ENCODE results near the gene PLCL2.

PLCL2 gene

DNA sequence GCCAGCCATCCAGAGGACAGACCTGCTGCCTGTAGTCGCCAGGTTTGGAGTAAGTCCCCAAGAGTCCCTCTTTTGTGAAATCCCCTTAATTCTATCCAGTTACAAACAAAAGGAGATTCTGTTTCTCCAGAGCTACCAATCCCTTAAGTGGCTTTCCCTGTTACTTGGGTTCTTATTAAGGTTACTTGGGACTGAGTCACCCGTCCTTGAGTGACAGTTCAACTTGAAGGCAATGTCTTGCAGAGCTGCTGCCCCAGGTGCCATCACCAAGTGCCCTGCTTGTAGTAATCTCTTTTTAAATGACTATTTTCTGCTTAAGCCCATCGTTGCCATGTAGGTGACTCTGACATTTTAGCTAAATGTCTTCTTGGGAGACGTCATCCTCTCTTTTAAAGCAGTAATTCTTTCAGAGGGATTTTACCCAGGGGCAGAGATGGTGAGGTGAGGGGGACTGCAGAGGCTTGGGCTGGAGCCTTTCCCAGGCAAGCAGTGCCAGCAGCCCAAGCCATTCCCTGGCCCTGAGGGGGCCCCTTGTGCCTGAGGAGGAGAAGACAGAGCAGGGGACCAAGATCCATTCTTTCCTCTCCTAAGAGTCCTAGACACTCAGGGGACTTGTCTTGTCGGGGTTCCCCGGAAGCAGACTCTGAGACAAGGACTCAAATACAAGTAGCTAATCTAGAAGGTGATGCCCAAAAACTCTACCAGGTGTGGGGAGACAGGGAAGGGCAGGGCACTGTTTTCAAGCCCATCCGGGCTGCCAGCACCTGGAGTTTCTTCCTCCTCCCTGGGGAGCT, 253.7 kb downstream of the PLCL2 start:
- in situ Hi-C loops (cut with MboI; ENCODE audit: low sequenced_read_pairs) = no loop called here

Measured in hTERT RPE-1 (cell line).